ENCODE results near the gene DIPK1B. TPM values are rescaled to one million over a fixed set of nuclear protein-coding genes. Genes with fewer than 3 reads are reported as not detected.

The DIPK1B gene
- total RNA-seq, 1 experiment from 2014 or later, result 12.5 TPM

DNA sequence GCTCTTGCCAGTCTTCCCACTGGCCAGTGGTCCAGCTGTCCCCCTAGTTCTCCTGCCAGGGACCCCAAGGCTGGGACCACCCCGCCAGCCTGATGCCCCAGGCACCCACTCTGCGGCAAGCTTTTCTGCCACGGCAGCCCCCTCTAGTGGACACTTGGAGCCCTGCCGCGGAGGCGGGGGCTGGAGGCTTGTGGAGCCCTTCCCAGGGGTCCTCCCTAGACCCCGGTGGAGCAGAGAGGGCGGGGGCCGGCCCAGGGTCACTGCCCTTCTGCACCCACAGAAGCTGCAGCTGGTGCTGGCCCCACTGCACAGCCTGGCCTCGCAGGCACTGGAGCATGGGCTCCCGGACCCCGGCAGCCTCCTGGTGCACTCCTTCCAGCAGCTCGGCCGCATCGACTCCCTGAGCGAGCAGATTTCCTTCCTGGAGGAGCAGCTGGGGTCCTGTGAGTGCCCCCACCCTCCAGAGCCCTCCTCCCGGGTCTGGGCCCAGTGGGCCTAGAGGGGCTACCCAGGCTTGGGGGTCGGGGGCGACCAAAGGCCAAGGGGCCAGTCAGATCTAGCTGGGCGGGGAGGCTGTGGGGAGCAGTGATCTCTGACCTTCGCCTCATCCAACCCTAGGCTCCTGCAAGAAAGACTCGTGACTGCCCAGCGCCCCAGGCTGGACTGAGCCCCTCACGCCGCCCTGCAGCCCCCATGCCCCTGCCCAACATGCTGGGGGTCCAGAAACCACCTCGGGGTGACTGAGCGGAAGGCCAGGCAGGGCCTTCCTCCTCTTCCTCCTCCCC lies 40.5 kb upstream of the DIPK1B start:
- in situ Hi-C loops (cut with HindIII; ENCODE audit: low pct_unique_long_range_greater_than_20kb, low sequenced_read_pairs), result no loop called here
- DNase-seq (ENCODE audit: low read depth), result no peak

DNA sequence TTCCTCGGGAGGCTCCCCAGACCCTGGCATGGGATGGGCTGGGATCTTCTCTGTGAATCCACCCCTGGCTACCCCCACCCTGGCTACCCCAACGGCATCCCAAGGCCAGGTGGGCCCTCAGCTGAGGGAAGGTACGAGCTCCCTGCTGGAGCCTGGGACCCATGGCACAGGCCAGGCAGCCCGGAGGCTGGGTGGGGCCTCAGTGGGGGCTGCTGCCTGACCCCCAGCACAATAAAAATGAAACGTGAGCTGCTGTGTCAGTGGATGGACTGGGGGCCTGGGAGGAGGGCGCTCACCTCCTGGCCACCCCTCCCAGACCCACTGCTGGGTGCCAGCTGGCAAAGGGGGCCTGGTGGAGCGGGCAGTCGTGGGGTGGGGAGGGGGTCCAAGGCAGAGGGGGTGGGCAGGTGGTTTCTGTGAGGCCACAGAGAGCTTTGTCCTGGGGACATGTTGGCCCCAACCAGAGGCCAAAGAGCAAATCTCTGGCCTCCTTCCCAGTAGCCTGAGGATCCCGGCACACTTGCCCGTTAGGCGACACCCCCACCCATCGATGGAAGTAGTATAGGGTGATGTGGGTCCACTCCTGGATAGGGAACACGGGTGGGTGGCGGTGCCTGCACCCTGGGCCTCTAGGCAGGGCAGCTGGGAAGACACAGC lies 39.8 kb upstream of the DIPK1B start:
- in situ Hi-C loops (cut with HindIII; ENCODE audit: low pct_unique_long_range_greater_than_20kb, low sequenced_read_pairs), result no loop called here
- no peak for DNase-seq (ENCODE audit: low read depth)

DNA sequence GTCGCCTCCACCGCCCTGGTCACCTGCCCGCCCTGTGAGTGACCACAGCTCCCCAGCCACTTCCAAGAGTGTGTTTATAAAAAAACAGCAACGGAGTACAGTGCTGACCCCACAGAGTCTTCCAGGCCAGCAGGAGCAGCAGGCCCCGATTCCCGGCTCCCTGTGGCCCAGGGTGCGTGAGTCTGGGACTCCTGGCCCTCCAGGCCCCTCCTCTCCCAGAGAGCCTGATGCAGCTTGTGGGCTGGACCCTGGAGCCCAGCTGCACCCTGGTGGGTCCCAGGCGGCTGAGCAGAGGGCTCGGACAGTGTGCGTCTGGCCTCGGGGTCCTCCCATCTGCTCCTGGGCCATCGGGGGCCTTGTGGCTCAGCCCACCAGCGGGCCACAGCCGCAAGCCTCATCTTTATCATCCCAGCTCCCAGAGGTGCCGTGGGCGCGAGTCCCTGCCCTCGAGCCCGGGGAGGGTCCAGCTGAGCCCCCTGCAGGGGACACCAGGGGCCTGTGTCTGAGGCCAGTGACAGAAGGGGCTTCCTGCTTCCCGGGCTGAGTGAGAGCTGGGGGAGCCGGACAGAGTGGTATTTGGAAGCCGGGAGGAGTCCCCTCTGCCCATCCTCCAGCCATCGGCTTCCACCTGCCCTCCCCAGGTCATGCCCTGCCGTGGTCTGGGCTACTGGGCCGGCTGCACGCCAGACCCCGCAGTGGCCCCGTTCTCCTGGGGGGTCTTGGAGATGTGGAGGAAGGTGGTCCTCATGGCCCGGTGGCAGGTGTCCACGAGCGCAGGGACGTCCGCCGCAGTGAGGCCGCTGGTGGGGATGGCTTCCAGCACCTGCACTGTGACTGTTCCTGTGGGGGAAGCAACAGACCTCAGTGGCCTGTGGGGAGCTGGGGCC lies 39.0 kb upstream of the DIPK1B start:
- in situ Hi-C loops (cut with HindIII; ENCODE audit: low pct_unique_long_range_greater_than_20kb, low sequenced_read_pairs), result no loop called here

DNA sequence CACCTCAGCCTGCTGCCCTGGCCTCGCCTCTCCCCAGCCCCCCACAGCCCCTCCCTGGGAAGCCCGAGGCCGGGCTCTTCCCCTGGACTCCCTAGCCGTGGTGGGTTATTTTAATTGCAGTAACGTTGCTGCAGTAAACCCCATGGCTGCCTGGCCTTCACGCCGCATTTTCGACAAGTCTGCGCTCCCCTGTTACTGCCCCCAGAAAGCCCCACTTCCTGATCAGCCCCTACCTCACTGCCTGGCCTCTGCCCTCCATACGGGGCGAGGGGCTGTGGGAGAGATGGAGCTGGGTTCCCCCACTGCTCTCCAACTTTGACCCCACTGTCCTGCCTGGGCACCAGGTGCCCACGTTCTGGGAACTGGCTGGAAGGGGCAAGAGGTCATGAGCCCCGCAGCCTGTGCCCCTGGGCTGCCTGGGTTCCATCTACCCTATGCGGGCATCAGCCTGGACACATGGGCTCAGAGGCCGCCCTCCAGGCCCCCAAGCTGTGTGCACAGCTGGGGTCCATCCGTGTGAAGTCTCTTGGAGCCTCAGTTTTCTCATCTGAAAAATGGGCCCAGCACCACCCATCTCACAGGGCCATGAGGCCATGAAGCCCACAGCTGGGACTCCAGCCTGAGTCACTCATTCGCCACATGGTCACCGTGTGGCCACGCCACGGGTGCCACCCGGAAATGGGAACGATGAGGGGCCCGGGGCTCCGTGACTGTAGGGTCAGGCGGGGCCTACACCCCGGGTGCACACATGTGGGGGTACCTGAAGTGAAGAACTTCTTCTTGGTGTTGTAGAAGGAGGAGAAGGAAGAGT lies 38.2 kb upstream of the DIPK1B start:
- in situ Hi-C loops (cut with HindIII; ENCODE audit: low pct_unique_long_range_greater_than_20kb, low sequenced_read_pairs), result no loop called here
- no peak for DNase-seq (ENCODE audit: low read depth)

More for the DNA sequence above, 39.0 kb upstream of the DIPK1B start:
- no peak for DNase-seq (ENCODE audit: low read depth)

DNA sequence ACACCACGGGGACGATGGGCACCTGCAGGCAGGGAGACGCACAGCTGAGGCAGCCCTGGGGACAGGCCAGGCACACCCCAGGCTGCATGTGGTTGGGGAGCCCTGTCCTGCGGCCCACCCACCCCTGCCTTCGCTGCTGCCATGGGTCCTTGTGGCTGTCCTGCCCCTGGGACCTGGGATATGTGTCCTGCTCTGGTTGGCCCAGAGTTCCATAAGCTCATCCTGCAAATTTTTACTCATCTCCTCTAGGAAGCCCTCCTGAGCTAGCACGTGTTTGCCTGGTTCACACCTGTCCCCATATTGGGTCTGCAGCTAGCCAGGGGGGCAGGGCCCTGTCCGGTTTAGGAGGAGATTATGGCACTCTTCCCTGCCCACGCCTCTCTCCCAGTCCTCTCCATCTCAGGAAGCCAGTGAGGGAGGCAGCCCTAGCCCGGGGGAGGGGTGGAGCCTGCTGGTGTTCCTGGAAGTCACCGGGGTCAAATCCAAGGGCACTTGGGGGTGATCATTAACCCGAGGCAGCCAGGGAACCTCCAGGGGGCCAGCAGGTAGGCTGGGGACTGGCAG lies 37.5 kb upstream of the DIPK1B start:
- in situ Hi-C loops (cut with HindIII; ENCODE audit: low pct_unique_long_range_greater_than_20kb, low sequenced_read_pairs), result no loop called here
- DNase-seq (ENCODE audit: low read depth), result no peak

DNA sequence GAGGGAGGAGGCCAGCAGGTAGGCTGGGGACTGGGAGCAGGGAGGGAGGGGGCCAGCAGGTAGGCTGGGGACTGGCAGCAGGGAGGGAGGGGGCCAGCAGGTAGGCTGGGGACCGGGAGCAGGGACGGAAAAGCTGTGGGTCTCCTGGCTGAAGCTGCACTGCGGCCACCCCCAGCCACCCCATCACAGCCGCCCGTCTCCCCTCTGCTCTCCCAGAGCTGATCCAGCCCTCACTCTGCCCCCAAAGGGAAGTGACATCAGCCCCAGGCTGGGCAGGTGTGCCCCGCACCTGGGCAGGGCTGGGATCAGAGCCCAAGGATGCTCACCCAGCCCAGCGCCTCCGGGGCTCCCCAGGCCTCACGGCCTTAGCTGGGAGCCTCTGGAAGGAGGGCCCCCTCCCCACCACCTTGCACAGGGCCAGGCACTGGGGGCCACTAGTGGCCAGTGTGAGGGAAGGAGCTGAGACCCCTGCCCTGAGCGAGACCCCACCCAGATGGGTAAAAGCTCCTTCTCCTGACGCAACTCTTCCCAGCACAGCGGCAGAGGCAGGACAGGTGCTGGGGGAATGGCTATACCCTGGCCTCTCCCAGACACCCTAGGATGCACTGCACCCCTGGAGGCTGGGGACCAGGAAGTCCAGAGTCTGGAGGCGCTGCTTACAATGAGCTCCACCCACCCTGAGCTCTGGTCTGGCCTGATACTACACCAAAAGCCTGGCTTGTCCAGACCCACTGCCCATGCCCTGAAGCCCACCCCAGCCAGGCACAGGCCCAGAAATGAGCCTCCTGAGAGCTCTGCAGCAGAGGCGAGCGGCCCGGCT lies 36.7 kb upstream of the DIPK1B start:
- no peak for DNase-seq (ENCODE audit: low read depth)
- in situ Hi-C loops (cut with HindIII; ENCODE audit: low pct_unique_long_range_greater_than_20kb, low sequenced_read_pairs), result no loop called here

DNA sequence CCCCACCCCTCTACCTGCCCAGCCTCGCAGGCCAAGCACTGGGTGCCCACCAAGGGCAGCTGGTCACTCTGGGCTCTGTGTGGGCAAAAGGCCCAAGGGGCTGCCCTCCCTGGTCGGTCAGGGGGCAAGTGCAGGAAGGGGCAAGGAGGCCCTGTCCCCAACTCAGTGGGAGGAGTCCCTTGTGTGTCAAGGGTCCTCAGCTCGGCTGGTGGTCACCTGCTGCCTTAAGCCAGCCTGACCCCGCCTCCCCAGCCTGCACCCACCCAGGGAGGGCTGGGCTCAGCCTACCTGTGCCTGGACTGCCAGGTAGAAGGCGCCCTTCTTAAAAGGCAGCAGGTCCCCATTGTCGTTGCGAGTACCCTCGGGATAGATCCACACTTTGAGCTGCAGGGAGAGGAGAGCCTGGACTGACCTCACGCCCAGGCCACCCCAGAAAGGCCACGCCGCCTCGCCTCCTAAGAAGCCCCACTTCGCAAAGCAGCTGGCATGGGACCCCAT lies 36.0 kb upstream of the DIPK1B start:
- no peak for DNase-seq (ENCODE audit: low read depth)
- in situ Hi-C loops (cut with HindIII; ENCODE audit: low pct_unique_long_range_greater_than_20kb, low sequenced_read_pairs), result no loop called here

DNA sequence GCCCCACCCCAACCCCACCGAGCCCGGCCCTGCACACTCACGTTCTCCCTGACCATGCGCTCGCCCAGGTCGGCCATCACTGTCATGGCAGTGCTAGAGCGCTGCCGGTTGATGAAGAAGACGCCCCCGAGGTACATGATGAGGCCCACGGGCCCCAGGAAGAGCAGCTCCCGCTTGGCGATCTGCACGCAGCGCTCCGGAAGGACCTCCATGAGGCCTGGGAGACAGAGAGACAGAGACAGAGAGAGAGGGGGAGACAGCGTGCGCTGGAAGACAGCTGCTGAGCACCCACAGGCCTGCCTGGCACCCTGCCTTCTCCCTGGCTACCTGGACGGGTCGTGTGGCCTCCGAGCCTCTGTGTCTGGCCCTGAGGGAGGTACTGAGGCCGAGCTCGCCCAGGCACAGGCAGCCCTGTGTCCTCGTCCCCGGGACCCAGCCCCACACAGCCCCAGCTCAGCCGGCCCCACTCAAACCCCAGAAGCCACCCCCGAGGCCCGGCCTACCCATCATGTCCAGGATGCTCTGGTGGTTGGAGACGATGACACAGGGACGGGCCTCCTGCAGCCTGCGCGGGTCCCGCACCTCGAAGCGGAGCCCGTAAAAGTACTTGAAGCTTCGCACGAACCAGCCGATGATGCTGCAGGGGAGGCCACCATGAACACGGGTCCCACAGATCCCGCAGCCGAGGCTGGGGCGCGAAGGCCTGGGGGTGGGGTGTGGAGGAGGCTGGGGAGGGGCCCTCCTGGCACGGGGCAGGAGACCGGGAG lies 35.3 kb upstream of the DIPK1B start:
- DNase-seq (ENCODE audit: low read depth), result no peak
- in situ Hi-C loops (cut with HindIII; ENCODE audit: low pct_unique_long_range_greater_than_20kb, low sequenced_read_pairs), result no loop called here

DNA sequence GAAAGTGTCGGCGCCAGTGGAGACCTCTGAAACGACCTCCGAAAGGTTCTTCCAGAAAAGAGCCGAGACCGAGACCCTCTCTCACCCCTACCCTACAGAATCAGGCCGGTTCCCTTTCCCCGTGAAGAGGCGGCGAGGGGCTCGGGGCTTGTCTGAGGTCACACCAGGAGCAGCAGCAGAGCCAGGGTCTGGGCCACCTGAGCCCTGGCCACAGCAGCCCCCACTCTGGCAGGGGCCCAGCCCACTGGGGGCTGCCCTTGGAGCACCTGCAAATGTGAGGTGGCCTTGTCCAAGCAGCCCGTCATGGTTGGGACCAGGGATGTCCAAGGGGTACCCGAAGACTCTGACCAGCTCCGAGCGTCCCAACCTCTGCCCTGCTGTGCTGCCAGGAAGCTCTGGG lies 34.3 kb upstream of the DIPK1B start:
- DNase-seq (ENCODE audit: low read depth), result no peak
- in situ Hi-C loops (cut with HindIII; ENCODE audit: low pct_unique_long_range_greater_than_20kb, low sequenced_read_pairs), result no loop called here

DNA sequence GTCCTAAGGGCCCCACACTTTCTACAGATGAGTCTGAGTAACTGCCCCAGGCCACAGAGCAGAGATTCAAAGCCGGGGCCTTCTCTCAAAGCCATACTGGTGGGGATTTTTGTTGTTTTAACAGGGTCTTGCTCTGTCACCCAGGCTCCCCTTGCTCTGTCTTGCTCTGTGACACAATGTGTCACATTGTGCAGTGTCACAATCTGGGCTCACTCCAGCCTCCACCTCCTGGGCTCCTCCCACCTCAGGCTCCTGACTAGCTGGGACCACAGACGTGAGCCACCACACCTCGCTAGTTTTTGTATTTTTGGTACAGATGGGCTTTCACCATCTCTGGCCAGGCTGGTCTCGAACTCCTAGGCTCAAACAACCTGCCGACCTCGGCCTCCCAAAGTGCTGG lies 33.7 kb upstream of the DIPK1B start:
- in situ Hi-C loops (cut with HindIII; ENCODE audit: low pct_unique_long_range_greater_than_20kb, low sequenced_read_pairs), result no loop called here
- no peak for DNase-seq (ENCODE audit: low read depth)

DNA sequence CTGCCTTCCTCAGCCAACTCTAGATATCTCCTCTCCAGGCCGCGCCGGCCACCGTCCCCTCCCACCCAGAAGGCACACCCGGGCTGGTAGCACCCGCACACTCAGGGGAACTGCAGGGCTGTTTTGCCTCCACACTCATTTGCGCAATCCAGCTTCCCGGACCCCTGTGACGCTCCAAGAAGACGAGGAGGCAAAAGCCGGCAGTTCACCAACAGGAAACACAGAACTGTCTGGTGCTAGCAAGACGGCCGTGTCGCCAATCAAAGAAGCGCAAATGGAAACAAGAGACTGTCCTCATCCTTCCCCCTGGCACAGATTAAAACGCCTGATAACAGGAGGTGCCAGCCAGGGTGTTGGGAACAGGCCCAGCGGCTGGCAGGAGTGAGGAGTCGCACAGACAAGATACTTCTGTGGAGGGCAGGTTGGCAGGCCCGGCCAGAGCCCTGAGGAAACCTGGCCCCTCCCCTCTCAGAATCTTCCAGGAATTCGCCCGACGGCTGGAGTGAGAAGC lies 32.9 kb upstream of the DIPK1B start:
- in situ Hi-C loops (cut with HindIII; ENCODE audit: low pct_unique_long_range_greater_than_20kb, low sequenced_read_pairs), result no loop called here
- no peak for DNase-seq (ENCODE audit: low read depth)

DNA sequence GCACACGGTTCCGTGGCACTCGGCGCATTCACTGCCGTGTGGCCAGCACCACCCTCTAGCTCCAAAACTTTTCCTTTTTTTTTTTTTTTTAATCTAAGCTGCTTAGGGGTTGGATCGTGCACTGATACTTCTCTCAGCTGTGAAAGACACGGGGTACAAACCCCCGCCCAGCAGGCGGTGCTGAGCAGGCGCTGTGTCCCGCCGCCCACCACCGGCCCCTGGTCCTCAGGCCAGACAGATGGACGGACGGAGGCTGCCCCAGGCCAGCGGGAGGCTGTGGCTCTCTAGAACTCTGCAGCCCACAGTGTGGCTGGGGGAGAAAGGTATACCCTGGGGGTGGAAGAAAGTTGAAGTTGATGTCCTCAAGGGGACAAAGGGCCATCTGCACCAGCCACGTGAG lies 31.3 kb upstream of the DIPK1B start:
- DNase-seq (ENCODE audit: low read depth), result no peak
- in situ Hi-C loops (cut with HindIII; ENCODE audit: low pct_unique_long_range_greater_than_20kb, low sequenced_read_pairs), result no loop called here

DNA sequence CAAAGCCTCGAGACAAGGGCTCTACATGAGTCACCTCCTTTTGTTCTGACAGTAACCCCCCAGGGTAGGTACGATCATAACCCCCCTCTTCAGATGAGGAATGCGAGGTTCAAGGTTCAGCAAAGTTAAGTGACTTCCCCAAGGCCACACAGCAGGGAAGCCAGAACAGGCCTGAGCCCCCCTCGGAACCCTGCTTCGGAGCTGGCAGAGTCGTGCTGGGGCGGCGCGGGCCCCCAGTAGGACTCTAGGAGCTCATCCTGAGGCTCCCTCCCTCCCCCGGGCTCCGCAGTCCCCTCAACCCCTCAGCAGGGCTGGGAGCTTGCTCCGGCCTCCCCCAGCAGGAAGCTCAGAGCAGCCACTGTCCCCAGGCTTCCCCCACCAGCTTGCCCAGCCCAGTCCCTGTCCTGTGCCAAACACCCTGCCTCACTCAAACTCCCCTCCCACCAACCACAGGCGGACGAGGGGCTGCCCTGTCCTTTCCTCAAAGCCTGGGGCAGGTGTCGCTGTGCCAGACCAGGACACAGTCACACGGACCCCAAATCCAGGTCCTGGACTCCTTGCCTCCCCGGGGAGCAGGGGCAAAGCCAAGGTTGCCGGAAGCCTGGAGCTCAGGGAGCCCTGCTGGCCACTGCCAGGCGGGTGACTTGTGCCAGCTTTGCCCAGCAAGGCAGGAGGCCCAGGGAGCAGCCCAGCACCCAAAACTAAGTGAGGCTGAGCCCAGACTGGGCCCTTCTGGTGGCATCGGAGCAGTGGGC lies 30.2 kb upstream of the DIPK1B start:
- in situ Hi-C loops (cut with HindIII; ENCODE audit: low pct_unique_long_range_greater_than_20kb, low sequenced_read_pairs), result no loop called here
- no peak for DNase-seq (ENCODE audit: low read depth)

DNA sequence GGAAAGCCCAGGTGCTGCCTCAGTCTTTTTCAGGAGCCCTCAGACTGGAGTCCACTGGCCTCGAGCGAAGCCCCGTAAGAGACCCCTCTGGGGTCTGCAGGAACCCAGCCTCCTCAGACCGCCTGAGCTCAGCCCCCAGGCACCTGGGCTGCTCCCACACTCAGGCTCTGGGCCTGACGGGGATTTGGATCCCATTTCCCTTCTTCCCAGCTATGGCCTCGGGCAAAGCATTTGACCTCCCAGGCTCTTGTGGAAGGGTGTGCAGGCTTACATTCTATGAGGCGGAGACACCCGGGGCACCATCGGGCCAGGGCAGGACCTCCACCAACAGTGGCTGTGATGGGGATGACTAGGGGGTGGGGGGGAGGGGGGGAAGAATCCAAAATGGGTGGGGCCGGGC lies 29.7 kb upstream of the DIPK1B start:
- in situ Hi-C loops (cut with HindIII; ENCODE audit: low pct_unique_long_range_greater_than_20kb, low sequenced_read_pairs), result no loop called here
- DNase-seq (ENCODE audit: low read depth), result no peak

DNA sequence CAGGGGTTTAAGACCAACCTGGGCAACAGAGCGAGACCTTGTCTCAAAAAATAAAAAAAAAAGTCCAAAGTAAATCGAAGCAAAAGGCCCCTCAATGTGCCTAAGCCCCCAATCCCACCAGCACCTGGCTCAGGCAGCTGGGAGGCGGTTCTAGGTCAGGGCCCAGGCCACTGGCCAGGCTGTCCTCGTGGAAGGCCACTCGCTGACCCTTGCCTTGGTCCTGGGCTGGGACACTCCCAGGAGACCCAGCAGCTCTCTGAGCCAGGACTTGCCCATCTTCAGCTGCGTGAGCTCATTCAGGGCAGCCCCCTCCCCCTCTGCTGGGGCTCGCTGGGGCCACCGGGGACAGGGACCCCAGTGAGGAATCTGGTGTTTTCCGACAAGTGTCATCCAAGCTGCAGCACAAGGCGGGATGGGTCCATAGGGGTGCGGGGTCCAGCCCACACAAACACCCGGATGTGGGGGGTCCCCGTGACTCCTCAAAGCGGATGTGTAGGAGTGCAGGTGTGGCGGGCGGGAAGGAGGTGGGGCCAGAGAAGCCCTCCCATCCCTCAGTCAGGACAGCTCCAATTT lies 29.1 kb upstream of the DIPK1B start:
- in situ Hi-C loops (cut with HindIII; ENCODE audit: low pct_unique_long_range_greater_than_20kb, low sequenced_read_pairs), result no loop called here
- no peak for DNase-seq (ENCODE audit: low read depth)

Measured in Caki2 (cell line).